Heart left ventricle (tissue), 16 donors: ENCODE measurements around the gene SLC7A10. TPM values are rescaled to one million over a fixed set of nuclear protein-coding genes. Genes with fewer than 3 reads are reported as not detected.

Experiments used
- ATAC-seq, 4 donors: fragments of 200-7000 bp; cut with Tn5 transposase; one replicate each; pipeline ENCODE4 v1.9.1; 2020 to 2022; ENCODE audit warnings: moderate library complexity in 4 of 4, mild to moderate bottlenecking in 3 of 4, moderate number of reproducible peaks in 1 of 4
- DNase-seq, 5 donors: peaks; one replicate each; pipeline ENCODE4 v3.0.0-alpha.2; 2020
- H3K27ac ChIP-seq, 12 donors: fragments of 200-600 bp; sonication (generic) in 4 of 12; one replicate each; pipeline versions ENCODE4 v1.5.0 to v1.8.0; 2016 to 2022; ENCODE audit warnings: mild to moderate bottlenecking in 2 of 12
- H3K27me3 ChIP-seq, 9 donors: fragments of 200-600 bp; sonication (generic) in 2 of 9; one replicate each; pipeline versions ENCODE4 v1.5.1 to v1.8.0; 2016 to 2022; ENCODE audit warnings: mild to moderate bottlenecking in 3 of 9
- H3K36me3 ChIP-seq, 9 donors: fragments of 200-600 bp; sonication (generic) in 2 of 9; one replicate each; pipeline versions ENCODE4 v1.5.0 to v1.8.0; 2018 to 2022; ENCODE audit warnings: mild to moderate bottlenecking in 2 of 9
- H3K4me1 ChIP-seq, 12 donors: fragments of 200-600 bp; sonication (generic) in 4 of 12; one replicate each; pipeline versions ENCODE4 v1.5.0 to v1.8.0; 2016 to 2022; ENCODE audit warnings: mild to moderate bottlenecking in 3 of 12
- H3K4me3 ChIP-seq, 12 donors: fragments of 200-600 bp; sonication (generic) in 4 of 12; one replicate each; pipeline versions ENCODE4 v1.5.0 to v1.8.0; 2017 to 2022; ENCODE audit warnings: mild to moderate bottlenecking in 9 of 12, moderate library complexity in 4 of 12
- H3K9me3 ChIP-seq, 12 donors: fragments of 200-600 bp; sonication (generic) in 4 of 12; one replicate each; pipeline versions ENCODE4 v1.5.0 to v1.8.0; 2016 to 2022; ENCODE audit warnings: mild to moderate bottlenecking in 1 of 12
- CTCF ChIP-seq, 12 donors: fragments of 200-600 bp; sonication (generic) in 4 of 12; IDR thresholded peaks; one replicate each; pipeline versions ENCODE4 v1.5.0 to v1.8.0; 2018 to 2022; ENCODE audit warnings: antibody characterized with exemption in 12 of 12, mild to moderate bottlenecking in 5 of 12
- POLR2A ChIP-seq, 2 donors: fragments of 450-650 bp; IDR thresholded peaks; one replicate each; pipeline ENCODE4 v1.6.1; 2017; ENCODE audit warnings: antibody characterized with exemption in 2 of 2, mild to moderate bottlenecking in 2 of 2, moderate library complexity in 2 of 2
- WGBS, 4 donors: extraction: QIAGEN DNeasy Blood & Tissue Kit in 2 of 4; methylation state at CpG; one replicate each; pipeline versions ENCODE4 v1.1.5 to v1.1.7; 2013 to 2018; 5-methylcytosine and 5-hydroxymethylcytosine counted together
- intact Hi-C, 10 donors: fragments of 100-400 bp; cut with DNase I; formaldehyde crosslinking; loops; one replicate each; pipeline versions ENCODE4 v1.11.1 to v1.14.2; 2022
- polyA plus RNA-seq, 2 donors: library from polyadenylated mRNA; stranded (reverse); fragments of 200-250 nt; gene quantifications; one replicate each; pipeline ENCODE4 v1.2.3, GENCODE V29; 2013
- total RNA-seq, 9 donors: library from RNA; depleted of rRNA in 2 of 9; stranded (reverse); fragments of >200 nt in 2 of 9; fragmentation: NEBNext Ultra II Directional in 3 of 9; extraction: Animal tissue kit (Norgen Biotek cat#: 25700) in 3 of 9; gene quantifications; one replicate each; pipeline versions ENCODE4 v1.1.0 to v1.2.4, GENCODE V29; 2016 to 2023
- donor health status: ischemic (EF 13 %, LVEDD 7.1; RV severe dilation, severe dysfunction).
- donor health status: healthy with polysubstance abuse.
- donor health status: DM: no; HTN: yes; CAD: no.
- donor health status: DM: no; HTN: no; CAD: no.
- donor health status: ischemic (EF 25% LVEDD 6.9; RV normal size, moderate dysfunction).
- donor health status: ischemic (EF 25% LVEDD 5.7; RV mildly dilated, moderate dysfunction).
- donor health status: healthy.
- donor health status: DM: yes; HTN: yes; CAD: no.
- donor health status: ischemic (EF 35%, LVEDD 5.7; RV mildly dilated, moderate dysfunction).
- donor health status: nonischemic (EF 11% LVEDD 7.7; RV severe dilation, severe dysfunction).
- donor health status: DM: yes; HTN: yes; CAD: no.
- donor health status: PGD.
- donor health status: ischemic (EF 29% LVEDD 5.4; RV normal size, mild dysfunction).
- donor health status: nonischemic (EF 23%, LVEDD 6.1; RV moderate dilation, normal function).

Gene SLC7A10
- total and polyA plus RNA-seq, 11 donors = 0.11 to 2.3 (median 0.34) TPM; not detected in 5

- Histone ChIP-seq H3K27ac (no peak overlapping the region), H3K4me1 (peaks cover 0 to 6% (median 0%) of the 10 kb centered on the region in 12 donors), H3K9me3 (peaks cover 0 to 10% (median 5%) of the 10 kb centered on the region in 12 donors), H3K36me3 (no peaks in the 10 kb centered on the region), H3K4me3 (no peak overlapping the region), H3K27me3 (peaks cover 0 to 17% (median under 1%) of the 10 kb centered on the region in 9 donors)
- TF ChIP-seq CTCF (IDR thresholded peaks at IDR 0.05) = no peak
- TF ChIP-seq POLR2A (IDR thresholded peaks at IDR 0.05) = no peak
- intact Hi-C loops = loop anchor here in 1 of 10 donors (10.0 kb wide), 1 partner anchor 517 kb away; no protein-coding TSS in a partner anchor
- WGBS, 4 donors = 90 to 100% (median 94%) methylated on average over 1 of the region's 1 CpG; no CpG with 5 or more reads in 1 of the 4 donors
- ATAC-seq (no peak), DNase-seq (peak in 2 of 5 donors; percentile 1 to 48)
Observed at GRCh38 chr19:33247441-33247819, 21.8 kb upstream of the SLC7A10 start.

DNA sequence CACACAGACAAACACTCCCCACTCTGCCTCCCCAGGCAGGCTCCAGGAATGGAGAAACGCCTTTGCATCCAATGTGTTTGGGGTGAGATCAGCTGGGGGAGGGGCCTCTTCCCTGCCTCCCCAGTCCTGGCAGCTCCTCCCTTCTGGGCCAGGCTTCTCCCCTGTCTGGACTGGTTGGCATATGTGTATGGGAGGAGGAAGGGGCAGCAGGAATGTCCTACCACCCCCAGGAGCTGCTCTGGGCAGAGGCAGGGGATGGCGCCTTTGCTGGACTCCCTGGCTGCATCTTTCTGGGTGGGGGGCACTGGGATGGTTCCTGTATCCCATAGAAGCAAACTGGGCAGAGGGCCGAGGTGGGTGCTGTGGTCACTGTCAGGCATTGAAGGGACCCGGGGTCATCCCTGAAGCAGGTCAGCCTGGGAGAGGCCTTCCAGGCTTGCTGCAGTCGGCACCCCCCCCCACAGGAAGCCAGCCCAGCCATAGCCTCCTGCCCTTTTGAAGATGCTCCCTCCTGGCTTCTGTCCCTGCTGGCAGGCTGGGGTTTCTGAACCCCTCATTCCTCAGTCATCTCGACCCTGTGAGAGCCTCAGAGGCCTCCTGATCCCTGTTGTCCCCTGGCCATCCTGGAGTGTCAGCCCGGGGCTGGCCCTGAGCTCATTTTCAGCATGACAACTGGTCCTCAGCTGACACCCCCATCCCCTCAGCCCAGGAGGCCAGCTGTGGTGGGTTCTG, 21.2 kb upstream of the SLC7A10 start:
- 72 to 89% (median 80%) methylated on average over 4 to 7 of the region's 7 CpGs for WGBS, 4 donors
- intact Hi-C loops = loop anchor here in 1 of 10 donors (10.0 kb wide), 1 partner anchor 518 kb away; no protein-coding TSS in a partner anchor
- Histone ChIP-seq H3K27me3 (peaks cover 0 to 16% (median under 1%) of the 10 kb centered on the region in 9 donors), H3K4me1 (peaks cover 0 to 7% (median 0%) of the 10 kb centered on the region in 12 donors), H3K4me3 (no peak overlapping the region), H3K36me3 (no peaks in the 10 kb centered on the region), H3K9me3 (peaks cover 0 to 10% (median 5%) of the 10 kb centered on the region in 12 donors), H3K27ac (no peak overlapping the region)
- no peak for ATAC-seq
- no peak for TF ChIP-seq CTCF (IDR thresholded peaks at IDR 0.05)
- TF ChIP-seq POLR2A (IDR thresholded peaks at IDR 0.05) = no peak
- DNase-seq = peak in 1 of 5 donors; percentile 22

DNA sequence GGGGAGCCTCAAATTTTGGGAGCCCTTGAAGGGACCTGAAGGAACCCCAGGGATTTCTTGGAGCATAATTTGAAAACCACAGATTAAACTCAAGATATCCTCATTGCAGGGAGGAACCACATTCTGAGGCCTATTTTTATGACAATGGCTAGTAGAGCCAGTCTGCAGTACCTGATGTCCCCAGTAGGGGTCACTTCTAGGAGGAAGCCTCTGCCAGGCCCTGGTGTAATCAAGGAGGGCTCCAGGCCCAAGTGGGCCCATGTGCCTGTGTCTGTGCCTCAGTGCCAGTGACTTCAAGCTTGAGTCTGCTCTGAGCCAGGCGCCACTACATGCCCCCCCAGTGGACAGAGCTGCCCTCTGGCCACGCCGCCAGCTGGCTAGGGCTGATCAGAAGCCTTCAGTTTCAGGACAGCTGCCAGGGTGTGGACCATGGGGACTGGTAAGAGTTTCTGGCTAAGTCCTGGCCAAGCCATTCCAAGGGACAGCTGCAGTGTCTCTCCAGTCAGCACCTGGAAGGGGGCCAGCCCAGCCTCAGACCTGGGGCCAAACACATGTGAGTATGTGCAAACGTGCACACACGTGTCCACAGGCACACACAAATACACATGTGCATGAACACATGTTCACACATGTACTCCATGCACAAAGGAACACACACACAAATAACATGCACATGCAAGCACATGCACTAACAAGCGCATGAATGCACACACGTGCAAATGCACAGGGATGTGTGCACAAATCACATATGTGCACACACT, 20.5 kb upstream of the SLC7A10 start:
- DNase-seq = peak in 2 of 5 donors; percentile 43 to 59
- ATAC-seq = no peak
- intact Hi-C loops = loop anchor here in 1 of 10 donors (10.0 kb wide), 1 partner anchor 519 kb away; no protein-coding TSS in a partner anchor
- H3K36me3 ChIP-seq = no peaks in the 10 kb centered on the region
- peaks cover 0 to 10% (median 5%) of the 10 kb centered on the region in 12 donors for H3K9me3 ChIP-seq
- WGBS, 4 donors = 60 to 84% (median 77%) methylated on average over 7 of the region's 7 CpGs
- peak in 7 of 12 donors; percentile 5 to 51 (median 31) for TF ChIP-seq CTCF (IDR thresholded peaks at IDR 0.05)
- TF ChIP-seq POLR2A (IDR thresholded peaks at IDR 0.05) = no peak
- H3K4me3 ChIP-seq = no peak overlapping the region
- H3K4me1 ChIP-seq = peaks cover 0 to 12% (median 2%) of the 10 kb centered on the region in 12 donors
- peaks cover 0 to 11% (median 0%) of the 10 kb centered on the region in 9 donors for H3K27me3 ChIP-seq
- H3K27ac ChIP-seq = no peak overlapping the region
